ENCODE results near the gene BHMT2.

DNA sequence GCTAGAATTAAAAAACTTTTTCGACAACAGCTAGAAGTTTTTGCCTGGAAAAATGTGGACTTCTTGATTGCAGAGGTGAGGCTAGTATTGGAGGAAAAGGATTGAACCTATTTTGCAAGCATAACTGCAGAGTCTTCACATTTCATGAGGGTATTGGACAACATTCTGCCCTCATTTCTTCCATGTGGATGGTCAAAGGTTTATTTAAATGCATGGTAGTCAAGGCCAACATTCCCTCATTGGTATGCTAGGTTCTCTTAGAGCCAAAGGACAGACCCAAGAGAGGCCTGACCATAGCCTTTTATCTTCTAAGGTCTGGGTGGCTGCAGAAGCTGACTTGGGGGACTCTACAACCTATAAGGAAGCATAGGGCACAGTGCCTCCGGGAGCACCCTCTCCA lies 11.2 kb downstream of the BHMT2 start:
- TF ChIP-seq, protein P1, sequence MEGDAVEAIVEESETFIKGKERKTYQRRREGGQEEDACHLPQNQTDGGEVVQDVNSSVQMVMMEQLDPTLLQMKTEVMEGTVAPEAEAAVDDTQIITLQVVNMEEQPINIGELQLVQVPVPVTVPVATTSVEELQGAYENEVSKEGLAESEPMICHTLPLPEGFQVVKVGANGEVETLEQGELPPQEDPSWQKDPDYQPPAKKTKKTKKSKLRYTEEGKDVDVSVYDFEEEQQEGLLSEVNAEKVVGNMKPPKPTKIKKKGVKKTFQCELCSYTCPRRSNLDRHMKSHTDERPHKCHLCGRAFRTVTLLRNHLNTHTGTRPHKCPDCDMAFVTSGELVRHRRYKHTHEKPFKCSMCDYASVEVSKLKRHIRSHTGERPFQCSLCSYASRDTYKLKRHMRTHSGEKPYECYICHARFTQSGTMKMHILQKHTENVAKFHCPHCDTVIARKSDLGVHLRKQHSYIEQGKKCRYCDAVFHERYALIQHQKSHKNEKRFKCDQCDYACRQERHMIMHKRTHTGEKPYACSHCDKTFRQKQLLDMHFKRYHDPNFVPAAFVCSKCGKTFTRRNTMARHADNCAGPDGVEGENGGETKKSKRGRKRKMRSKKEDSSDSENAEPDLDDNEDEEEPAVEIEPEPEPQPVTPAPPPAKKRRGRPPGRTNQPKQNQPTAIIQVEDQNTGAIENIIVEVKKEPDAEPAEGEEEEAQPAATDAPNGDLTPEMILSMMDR (IDR thresholded peaks at IDR 0.05) = no peak
- TF ChIP-seq POLR2A (IDR thresholded peaks at IDR 0.05) = no peak

All from heart left ventricle (tissue), 13 donors.